MM.1S (cell line): Measurements from ENCODE around the gene CASR.

Experiments used
- DNase-seq: peaks from one replicate; pipeline ENCODE4 v3.0.0-alpha.2; 2015
- H2AFZ ChIP-seq: fragments of 300-600 bp; sonication (generic); 2 replicates; pipeline ENCODE4 v1.6.0; 2016; ENCODE audit warnings: antibody characterized with exemption, low read length
- H3F3A ChIP-seq: fragments of 300-600 bp; sonication (generic); 2 replicates; pipeline ENCODE4 v1.6.1; 2016; ENCODE audit warnings: mild to moderate bottlenecking, antibody characterized with exemption, low read length, moderate library complexity, mixed read lengths; ENCODE audit not compliant: insufficient read depth
- H3K27ac ChIP-seq: fragments of 300-600 bp; sonication (generic); 2 replicates; pipeline ENCODE4 v1.5.1; 2016; ENCODE audit warnings: mild to moderate bottlenecking, low read length
- H3K27me3 ChIP-seq: fragments of 300-600 bp; sonication (generic); replicated peaks from 2 replicates; pipeline ENCODE4 v1.6.0; 2016; ENCODE audit warnings: low read length; ENCODE audit not compliant: insufficient read depth
- H3K36me3 ChIP-seq: fragments of 300-600 bp; sonication (generic); replicated peaks from 2 replicates; pipeline ENCODE4 v1.6.1; 2016; ENCODE audit warnings: mild to moderate bottlenecking, low read length, mixed read lengths; ENCODE audit not compliant: insufficient read depth
- H3K4me1 ChIP-seq: fragments of 300-600 bp; sonication (generic); 2 replicates; pipeline ENCODE4 v1.6.1; 2016; ENCODE audit warnings: low read length, mixed read lengths
- H3K4me2 ChIP-seq: fragments of 300-600 bp; sonication (generic); 2 replicates; pipeline ENCODE4 v1.6.0; 2016; ENCODE audit warnings: low read depth, low read length
- H3K4me3 ChIP-seq: fragments of 300-600 bp; sonication (generic); 2 replicates; pipeline ENCODE4 v1.5.1; 2016; ENCODE audit warnings: low read length, mixed read lengths
- H3K79me2 ChIP-seq: fragments of 300-600 bp; sonication (generic); 2 replicates; pipeline ENCODE4 v1.6.1; 2016; ENCODE audit warnings: mixed run types, low read length, mixed read lengths
- H3K9ac ChIP-seq: fragments of 300-600 bp; sonication (generic); 2 replicates; pipeline ENCODE4 v1.6.1; 2016; ENCODE audit warnings: low read length, mixed read lengths
- H3K9me2 ChIP-seq: fragments of 300-600 bp; sonication (generic); replicated peaks from 2 replicates; pipeline ENCODE4 v1.6.1; 2016; ENCODE audit warnings: mild to moderate bottlenecking, low read length, mixed read lengths; ENCODE audit not compliant: insufficient read depth
- H3K9me3 ChIP-seq: fragments of 300-600 bp; sonication (generic); replicated peaks from 2 replicates; pipeline ENCODE4 v1.6.1; 2016; ENCODE audit warnings: mild to moderate bottlenecking, low read length, mixed read lengths; ENCODE audit not compliant: insufficient read depth
- H4K20me1 ChIP-seq: fragments of 300-600 bp; sonication (generic); 2 replicates; pipeline ENCODE4 v1.6.1; 2016; ENCODE audit warnings: mild to moderate bottlenecking, low read length, moderate library complexity, mixed read lengths; ENCODE audit not compliant: insufficient read depth
- CTCF ChIP-seq: fragments of 300-600 bp; sonication (generic); IDR thresholded peaks from 2 replicates; pipeline ENCODE4 v1.5.1; 2016; ENCODE audit warnings: antibody characterized with exemption, low read length, mixed read lengths
- EZH2 ChIP-seq: fragments of 300-600 bp; sonication (generic); optimal IDR thresholded peaks from 2 replicates; pipeline ENCODE3; 2017; ENCODE audit warnings: low read depth, mild to moderate bottlenecking, antibody characterized with exemption, low read length, mixed read lengths
- EZH2phosphoT487 ChIP-seq: fragments of 300-600 bp; sonication (generic); IDR thresholded peaks from 2 replicates; pipeline ENCODE4 v1.6.1; 2018; ENCODE audit warnings: antibody characterized with exemption, low read length

The CASR gene

GRCh38 chr3:122217901-122218300 is 34.4 kb downstream of the CASR start:
- no peak overlapping the region for H3K4me3 ChIP-seq
- H3F3A ChIP-seq, result no peaks in the 10 kb centered on the region

GRCh38 chr3:122219242-122219872 is 35.9 kb downstream of the CASR start:
- H3K4me1 ChIP-seq, result no peaks in the 10 kb centered on the region
- no peaks in the 10 kb centered on the region for H3F3A ChIP-seq
- no peak overlapping the region for H2AFZ ChIP-seq
- H3K4me3 ChIP-seq, result no peak overlapping the region
- no peak for TF ChIP-seq EZH2phosphoT487
- TF ChIP-seq CTCF, result no peak
- TF ChIP-seq EZH2, result no peak
- no peak for DNase-seq
- no peaks in the 10 kb centered on the region for H4K20me1 ChIP-seq
- no peaks in the 10 kb centered on the region for H3K79me2 ChIP-seq
- H3K27me3 ChIP-seq, result no peaks in the 10 kb centered on the region
- no peak overlapping the region for H3K27ac ChIP-seq
- no peaks in the 10 kb centered on the region for H3K9me3 ChIP-seq
- H3K9me2 ChIP-seq, result no peaks in the 10 kb centered on the region
- no peak overlapping the region for H3K4me2 ChIP-seq
- no peak overlapping the region for H3K9ac ChIP-seq
- H3K36me3 ChIP-seq, result no peaks in the 10 kb centered on the region

More at GRCh38 chr3:122217901-122218300, 34.4 kb downstream of the CASR start:
- Histone ChIP-seq H3K79me2 (no peaks in the 10 kb centered on the region), H3K36me3 (no peaks in the 10 kb centered on the region), H3K4me1 (no peaks in the 10 kb centered on the region), H3K27ac (no peak overlapping the region), H3K9ac (no peak overlapping the region), H3K9me2 (no peaks in the 10 kb centered on the region), H3K4me2 (no peak overlapping the region), H3K27me3 (no peaks in the 10 kb centered on the region), H2AFZ (no peak overlapping the region), H3K9me3 (no peaks in the 10 kb centered on the region), H4K20me1 (no peaks in the 10 kb centered on the region)
- DNase-seq, result no peak
- TF ChIP-seq EZH2, result no peak
- TF ChIP-seq CTCF, result no peak
- TF ChIP-seq EZH2phosphoT487, result no peak

GRCh38 chr3:122227036-122227781 is 43.7 kb downstream of the CASR start:
- H3K27me3 ChIP-seq, result no peaks in the 10 kb centered on the region
- no peaks in the 10 kb centered on the region for H3K4me1 ChIP-seq
- H2AFZ ChIP-seq, result no peak overlapping the region
- TF ChIP-seq EZH2 (no peak), CTCF (no peak), EZH2phosphoT487 (no peak)
- no peaks in the 10 kb centered on the region for H4K20me1 ChIP-seq
- H3K4me3 ChIP-seq, result no peak overlapping the region
- H3K9ac ChIP-seq, result no peak overlapping the region
- H3F3A ChIP-seq, result no peaks in the 10 kb centered on the region
- no peaks in the 10 kb centered on the region for H3K9me3 ChIP-seq
- no peak overlapping the region for H3K27ac ChIP-seq
- DNase-seq, result no peak
- H3K9me2 ChIP-seq, result no peaks in the 10 kb centered on the region
- no peaks in the 10 kb centered on the region for H3K79me2 ChIP-seq
- no peak overlapping the region for H3K4me2 ChIP-seq
- no peaks in the 10 kb centered on the region for H3K36me3 ChIP-seq
